ENCODE results near the gene DNAJC4. TPM values are rescaled to one million over a fixed set of nuclear protein-coding genes. Genes with fewer than 3 reads are reported as not detected.

Gene DNAJC4
- total RNA-seq, 1 experiment from 2014 or later: 24.2 TPM

DNA sequence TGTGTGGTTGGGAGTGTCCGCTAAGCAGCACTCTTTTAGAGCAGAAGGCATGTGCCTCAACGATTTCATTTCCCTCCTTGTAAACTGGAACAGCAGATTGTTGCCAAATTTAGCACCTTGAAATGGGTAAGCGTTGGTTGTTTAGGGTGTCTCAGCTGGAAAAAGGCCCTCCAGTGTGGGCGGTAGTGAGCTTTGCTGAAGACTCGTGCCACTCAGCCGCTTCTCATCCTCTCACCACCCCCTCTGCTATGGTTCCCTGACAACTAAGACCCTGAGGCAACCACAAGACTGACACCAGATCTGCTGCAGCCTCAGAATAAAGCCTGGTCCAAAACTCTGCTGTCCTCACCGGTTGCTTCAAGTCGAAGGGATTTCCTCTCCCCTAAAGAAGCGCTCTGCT lies 33.7 kb upstream of the DNAJC4 start:
- Histone ChIP-seq H2BK120ac (ENCODE audit: low read depth, low read length, poor library complexity, severe bottlenecking) (no peak overlapping the region), H2BK20ac (ENCODE audit: low read depth, low read length, poor library complexity, severe bottlenecking) (no peak overlapping the region), H3K4me1 (ENCODE audit: insufficient read depth, low read length) (no peaks in the 10 kb centered on the region), H3T11ph (ENCODE audit: low read length) (no peak overlapping the region), H3K27ac (ENCODE audit: insufficient read length, low read depth, low read length) (no peak overlapping the region), H3K79me1 (ENCODE audit: insufficient read depth, low read depth, low read length, poor library complexity, severe bottlenecking) (no peaks in the 10 kb centered on the region), H2BK15ac (ENCODE audit: low read depth, low read length) (no peak overlapping the region), H4K8ac (replicated peaks; ENCODE audit: insufficient read length, low read depth, low read length) (no peak overlapping the region), H3K18ac (ENCODE audit: insufficient read length, low read depth, low read length) (no peak overlapping the region), H3K14ac (ENCODE audit: insufficient read depth, low read length) (no peak overlapping the region), H2BK12ac (ENCODE audit: insufficient read length, low read depth, low read length) (no peak overlapping the region), H3K23me2 (ENCODE audit: insufficient read length, low read depth, low read length, poor library complexity, severe bottlenecking) (no peaks in the 10 kb centered on the region), H2AK5ac (ENCODE audit: insufficient read length, low read length) (no peak overlapping the region), H4K91ac (ENCODE audit: insufficient read length, low read depth, low read length) (no peak overlapping the region), H3K4me2 (ENCODE audit: insufficient read depth, insufficient read length, low read length) (no peak overlapping the region), H2BK5ac (ENCODE audit: insufficient read length, low read length) (no peak overlapping the region), H4K5ac (ENCODE audit: insufficient read length, low read depth, low read length) (no peak overlapping the region), H2AFZ (ENCODE audit: low read length) (no peak overlapping the region), H3K4ac (ENCODE audit: low read depth, low read length) (no peak overlapping the region), H3K9ac (ENCODE audit: extremely low read depth, insufficient read length, low read length) (no peak overlapping the region), H3K79me2 (ENCODE audit: insufficient read depth, low read length) (peaks cover 1% of the 10 kb centered on the region; the same call in 1 of the 2 replicates), H4K20me1 (ENCODE audit: control insufficient read depth, insufficient read depth, insufficient read length) (peaks cover 3% of the 10 kb centered on the region), H3K23ac (ENCODE audit: insufficient read length, low read depth, low read length) (no peak overlapping the region), H3K9me3 (ENCODE audit: control insufficient read depth, low read depth, low read length) (no peaks in the 10 kb centered on the region), H3K56ac (ENCODE audit: insufficient read length, low read depth, low read length) (no peak overlapping the region), H3K27me3 (ENCODE audit: insufficient read depth, low read length) (no peaks in the 10 kb centered on the region)
- no peaks in the 10 kb centered on the region for H3K9me3 Mint-ChIP-seq
- DNase-seq: no peak
- no peaks in the 10 kb centered on the region for H3K4me1 Mint-ChIP-seq
- H3K27me3 Mint-ChIP-seq (ENCODE audit: low read depth): no peaks in the 10 kb centered on the region
- H3K27ac Mint-ChIP-seq: no peak overlapping the region
- H3K36me3 Mint-ChIP-seq (ENCODE audit: insufficient read depth in 1 of 3, low read depth in 3 of 3): peaks cover 71 to 93% (median 92%) of the 10 kb centered on the region in 3 experiments; a peak in 6 of 7 replicates
- TF ChIP-seq, protein P1, sequence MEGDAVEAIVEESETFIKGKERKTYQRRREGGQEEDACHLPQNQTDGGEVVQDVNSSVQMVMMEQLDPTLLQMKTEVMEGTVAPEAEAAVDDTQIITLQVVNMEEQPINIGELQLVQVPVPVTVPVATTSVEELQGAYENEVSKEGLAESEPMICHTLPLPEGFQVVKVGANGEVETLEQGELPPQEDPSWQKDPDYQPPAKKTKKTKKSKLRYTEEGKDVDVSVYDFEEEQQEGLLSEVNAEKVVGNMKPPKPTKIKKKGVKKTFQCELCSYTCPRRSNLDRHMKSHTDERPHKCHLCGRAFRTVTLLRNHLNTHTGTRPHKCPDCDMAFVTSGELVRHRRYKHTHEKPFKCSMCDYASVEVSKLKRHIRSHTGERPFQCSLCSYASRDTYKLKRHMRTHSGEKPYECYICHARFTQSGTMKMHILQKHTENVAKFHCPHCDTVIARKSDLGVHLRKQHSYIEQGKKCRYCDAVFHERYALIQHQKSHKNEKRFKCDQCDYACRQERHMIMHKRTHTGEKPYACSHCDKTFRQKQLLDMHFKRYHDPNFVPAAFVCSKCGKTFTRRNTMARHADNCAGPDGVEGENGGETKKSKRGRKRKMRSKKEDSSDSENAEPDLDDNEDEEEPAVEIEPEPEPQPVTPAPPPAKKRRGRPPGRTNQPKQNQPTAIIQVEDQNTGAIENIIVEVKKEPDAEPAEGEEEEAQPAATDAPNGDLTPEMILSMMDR (conservative IDR thresholded peaks at IDR 0.05): no peak
- no CpG with 5 or more reads among the region's 9 CpGs for WGBS (ENCODE audit: extremely low coverage, insufficient read length, low lambda C conversion rate)
- no peak overlapping the region for H3K4me3 Mint-ChIP-seq

Measured in H9 (cell line).